Liver (tissue), 9 donors: ENCODE results near the gene PSORS1C1. TPM values are rescaled to one million over a fixed set of nuclear protein-coding genes. Genes with fewer than 3 reads are reported as not detected.

ENCODE experiments used
- DNase-seq: peaks from one replicate; pipeline ENCODE4 v3.0.0-alpha.2; 2017; ENCODE audit warnings: low spot score
- H3K27ac ChIP-seq, 2 donors: one replicate each; pipeline ENCODE4 v1.7.0; 2013; ENCODE audit warnings: inconsistent platforms in 2 of 2, low read length in 2 of 2, control low read depth in 1 of 2, low read depth in 1 of 2, mild to moderate bottlenecking in 1 of 2
- H3K27me3 ChIP-seq, 4 donors: one replicate each; pipeline versions ENCODE4 v1.6.1 to v1.7.0; 2013; ENCODE audit warnings: low read length in 3 of 4, inconsistent platforms in 1 of 4, mild to moderate bottlenecking in 1 of 4, moderate library complexity in 1 of 4; ENCODE audit not compliant: control insufficient read depth in 4 of 4, insufficient read depth in 4 of 4
- H3K36me3 ChIP-seq, 4 donors: one replicate each; pipeline versions ENCODE4 v1.6.1 to v1.7.0; 2013; ENCODE audit warnings: low read length in 3 of 4, mild to moderate bottlenecking in 3 of 4, low read depth in 1 of 4, moderate library complexity in 1 of 4; ENCODE audit not compliant: control insufficient read depth in 4 of 4, insufficient read depth in 3 of 4
- H3K4me1 ChIP-seq, 4 donors: one replicate each; pipeline versions ENCODE4 v1.6.1 to v1.7.0; 2013; ENCODE audit warnings: low read length in 3 of 4, mild to moderate bottlenecking in 3 of 4, moderate library complexity in 1 of 4; ENCODE audit not compliant: control insufficient read depth in 4 of 4, insufficient read depth in 4 of 4
- H3K4me3 ChIP-seq, 3 donors: one replicate each; pipeline versions ENCODE4 v1.6.1 to v1.7.0; 2013; ENCODE audit warnings: low read length in 3 of 3, control low read depth in 1 of 3, low read depth in 1 of 3, mild to moderate bottlenecking in 1 of 3
- H3K9ac ChIP-seq, 2 donors: one replicate each; pipeline ENCODE4 v1.7.0; 2013; ENCODE audit warnings: low read length in 2 of 2, mild to moderate bottlenecking in 2 of 2, moderate library complexity in 2 of 2, control low read depth in 1 of 2, low read depth in 1 of 2
- H3K9me3 ChIP-seq, 4 donors: one replicate each; pipeline versions ENCODE4 v1.6.1 to v1.7.0; 2013; ENCODE audit warnings: low read length in 3 of 4; ENCODE audit not compliant: control insufficient read depth in 4 of 4
- FOXA2 ChIP-seq: IDR thresholded peaks from 2 replicates; pipeline ENCODE4 v1.6.1; 2016; ENCODE audit warnings: antibody characterized with exemption
- GABPA ChIP-seq, 2 donors: IDR thresholded peaks in 1 of 2; conservative IDR thresholded peaks in 1 of 2; 2 replicates each; pipeline ENCODE4 v1.6.1; 2016; ENCODE audit warnings: antibody characterized with exemption in 2 of 2, mild to moderate bottlenecking in 1 of 2, moderate library complexity in 1 of 2
- HNF4A ChIP-seq, 2 donors: conservative IDR thresholded peaks; 2 replicates each; pipeline ENCODE4 v1.6.1; 2016; ENCODE audit warnings: antibody characterized with exemption in 2 of 2, mild to moderate bottlenecking in 2 of 2
- HNF4G ChIP-seq: IDR thresholded peaks from 2 replicates; pipeline ENCODE4 v1.6.1; 2016; ENCODE audit warnings: antibody characterized with exemption
- JUND ChIP-seq, 2 donors: IDR thresholded peaks; 2 replicates each; pipeline ENCODE4 v1.6.1; 2016; ENCODE audit warnings: antibody characterized with exemption in 2 of 2
- WGBS: extraction: QIAGEN DNeasy Blood & Tissue Kit; methylation state at CpG from one replicate; pipeline ENCODE4 v1.1.7; 2013; 5-methylcytosine and 5-hydroxymethylcytosine counted together
- polyA plus RNA-seq, 2 donors: library from polyadenylated mRNA; stranded (reverse) in 1 of 2; unstranded in 1 of 2; fragments of 200-250 nt in 1 of 2; fragments of >200 nt in 1 of 2; fragmentation: Nextera tagmentation in 1 of 2; extraction: Ambion mirVana in 1 of 2; gene quantifications; one replicate each; pipeline versions ENCODE4 v1.2.1 to v1.2.3, GENCODE V29; 2013 to 2015
- total RNA-seq, 2 donors: library from RNA; depleted of rRNA; stranded (reverse); fragments of >200 nt; gene quantifications; one replicate each; pipeline ENCODE4 v1.2.3, GENCODE V29; 2014
- TF ChIP-seq, protein P1 (sequence below): IDR thresholded peaks from 2 replicates; pipeline ENCODE4 v1.6.1; 2016; ENCODE audit warnings: antibody characterized with exemption
- TF ChIP-seq, protein P2 (sequence below): IDR thresholded peaks from 2 replicates; pipeline ENCODE4 v1.6.1; 2016; ENCODE audit warnings: antibody characterized with exemption
- TF ChIP-seq, protein P3 (sequence below): IDR thresholded peaks from 2 replicates; pipeline ENCODE4 v1.6.1; 2016; ENCODE audit warnings: antibody characterized with exemption, mild to moderate bottlenecking
- TF ChIP-seq, protein P4 (sequence below): IDR thresholded peaks from 2 replicates; pipeline ENCODE4 v1.6.1; 2016; ENCODE audit warnings: antibody characterized with exemption
- donor health status: healthy.
- donor health status: healthy.
- donor health status: healthy.
- donor health status: healthy.
- donor health status: healthy.

PSORS1C1 gene
- total and polyA plus RNA-seq, 4 donors: under 0.01 to 0.08 TPM; not detected in 2

DNA sequence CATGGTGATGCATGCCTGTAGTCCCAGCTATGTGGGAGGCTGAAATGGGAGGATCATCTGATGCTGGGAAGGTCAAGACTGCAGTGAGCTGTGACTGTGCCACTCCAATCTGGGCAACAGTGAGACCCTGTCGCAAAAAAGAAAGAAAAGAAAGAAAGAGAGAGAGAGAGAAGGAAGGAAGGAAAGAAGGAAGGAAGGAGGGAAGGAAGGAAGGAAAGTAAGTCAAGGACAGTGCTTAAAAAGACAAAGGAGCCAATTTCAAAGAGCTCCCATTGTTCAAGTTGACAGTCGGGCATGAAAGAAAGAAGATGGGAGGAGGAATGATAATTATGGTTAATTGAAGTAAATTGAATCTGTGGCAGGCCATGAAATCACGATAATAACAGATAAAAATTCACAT is 18.4 kb upstream of the PSORS1C1 start:
- H3K36me3 ChIP-seq: no peaks in the 10 kb centered on the region
- WGBS: 81% methylated on average over 3 of the region's 3 CpGs
- no peaks in the 10 kb centered on the region for H3K4me1 ChIP-seq
- no peaks in the 10 kb centered on the region for H3K9me3 ChIP-seq
- no peak overlapping the region for H3K27ac ChIP-seq
- H3K27me3 ChIP-seq: no peaks in the 10 kb centered on the region
- no peak overlapping the region for H3K4me3 ChIP-seq
- DNase-seq: no peak
- no peak overlapping the region for H3K9ac ChIP-seq
- TF ChIP-seq, protein P1, sequence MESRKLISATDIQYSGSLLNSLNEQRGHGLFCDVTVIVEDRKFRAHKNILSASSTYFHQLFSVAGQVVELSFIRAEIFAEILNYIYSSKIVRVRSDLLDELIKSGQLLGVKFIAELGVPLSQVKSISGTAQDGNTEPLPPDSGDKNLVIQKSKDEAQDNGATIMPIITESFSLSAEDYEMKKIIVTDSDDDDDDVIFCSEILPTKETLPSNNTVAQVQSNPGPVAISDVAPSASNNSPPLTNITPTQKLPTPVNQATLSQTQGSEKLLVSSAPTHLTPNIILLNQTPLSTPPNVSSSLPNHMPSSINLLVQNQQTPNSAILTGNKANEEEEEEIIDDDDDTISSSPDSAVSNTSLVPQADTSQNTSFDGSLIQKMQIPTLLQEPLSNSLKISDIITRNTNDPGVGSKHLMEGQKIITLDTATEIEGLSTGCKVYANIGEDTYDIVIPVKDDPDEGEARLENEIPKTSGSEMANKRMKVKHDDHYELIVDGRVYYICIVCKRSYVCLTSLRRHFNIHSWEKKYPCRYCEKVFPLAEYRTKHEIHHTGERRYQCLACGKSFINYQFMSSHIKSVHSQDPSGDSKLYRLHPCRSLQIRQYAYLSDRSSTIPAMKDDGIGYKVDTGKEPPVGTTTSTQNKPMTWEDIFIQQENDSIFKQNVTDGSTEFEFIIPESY: no peak
- TF ChIP-seq, protein P2, sequence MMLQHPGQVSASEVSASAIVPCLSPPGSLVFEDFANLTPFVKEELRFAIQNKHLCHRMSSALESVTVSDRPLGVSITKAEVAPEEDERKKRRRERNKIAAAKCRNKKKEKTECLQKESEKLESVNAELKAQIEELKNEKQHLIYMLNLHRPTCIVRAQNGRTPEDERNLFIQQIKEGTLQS: no peak

DNA sequence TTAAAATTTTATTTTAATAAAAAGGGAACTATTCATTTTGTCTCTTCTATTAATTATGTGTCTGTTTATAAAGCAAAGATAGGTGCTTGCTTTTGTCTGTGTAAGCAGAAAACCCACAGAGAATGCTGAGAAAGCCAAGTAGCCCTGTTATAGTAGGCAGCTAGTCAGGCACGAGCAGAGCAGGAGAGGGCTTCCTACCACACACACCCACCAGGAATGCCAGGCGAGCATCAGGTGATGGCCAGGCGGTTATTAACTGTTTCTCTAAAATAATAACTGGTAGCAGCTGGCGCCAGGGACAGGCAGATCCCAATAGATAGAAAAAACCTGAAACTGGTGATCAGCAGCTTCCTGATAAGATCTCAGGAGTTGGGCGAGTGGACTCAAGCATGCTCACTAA is 17.9 kb upstream of the PSORS1C1 start:
- no peak for DNase-seq
- TF ChIP-seq JUND (IDR thresholded peaks at IDR 0.05) (no peak), GABPA (IDR thresholded peaks at IDR 0.05 in 1 of 2, conservative IDR thresholded peaks at IDR 0.05 in 1 of 2) (no peak), FOXA2 (no peak), HNF4G (no peak), HNF4A (conservative IDR thresholded peaks at IDR 0.05) (no peak)
- TF ChIP-seq, protein P3, sequence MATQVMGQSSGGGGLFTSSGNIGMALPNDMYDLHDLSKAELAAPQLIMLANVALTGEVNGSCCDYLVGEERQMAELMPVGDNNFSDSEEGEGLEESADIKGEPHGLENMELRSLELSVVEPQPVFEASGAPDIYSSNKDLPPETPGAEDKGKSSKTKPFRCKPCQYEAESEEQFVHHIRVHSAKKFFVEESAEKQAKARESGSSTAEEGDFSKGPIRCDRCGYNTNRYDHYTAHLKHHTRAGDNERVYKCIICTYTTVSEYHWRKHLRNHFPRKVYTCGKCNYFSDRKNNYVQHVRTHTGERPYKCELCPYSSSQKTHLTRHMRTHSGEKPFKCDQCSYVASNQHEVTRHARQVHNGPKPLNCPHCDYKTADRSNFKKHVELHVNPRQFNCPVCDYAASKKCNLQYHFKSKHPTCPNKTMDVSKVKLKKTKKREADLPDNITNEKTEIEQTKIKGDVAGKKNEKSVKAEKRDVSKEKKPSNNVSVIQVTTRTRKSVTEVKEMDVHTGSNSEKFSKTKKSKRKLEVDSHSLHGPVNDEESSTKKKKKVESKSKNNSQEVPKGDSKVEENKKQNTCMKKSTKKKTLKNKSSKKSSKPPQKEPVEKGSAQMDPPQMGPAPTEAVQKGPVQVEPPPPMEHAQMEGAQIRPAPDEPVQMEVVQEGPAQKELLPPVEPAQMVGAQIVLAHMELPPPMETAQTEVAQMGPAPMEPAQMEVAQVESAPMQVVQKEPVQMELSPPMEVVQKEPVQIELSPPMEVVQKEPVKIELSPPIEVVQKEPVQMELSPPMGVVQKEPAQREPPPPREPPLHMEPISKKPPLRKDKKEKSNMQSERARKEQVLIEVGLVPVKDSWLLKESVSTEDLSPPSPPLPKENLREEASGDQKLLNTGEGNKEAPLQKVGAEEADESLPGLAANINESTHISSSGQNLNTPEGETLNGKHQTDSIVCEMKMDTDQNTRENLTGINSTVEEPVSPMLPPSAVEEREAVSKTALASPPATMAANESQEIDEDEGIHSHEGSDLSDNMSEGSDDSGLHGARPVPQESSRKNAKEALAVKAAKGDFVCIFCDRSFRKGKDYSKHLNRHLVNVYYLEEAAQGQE: no peak
- TF ChIP-seq, protein P4, sequence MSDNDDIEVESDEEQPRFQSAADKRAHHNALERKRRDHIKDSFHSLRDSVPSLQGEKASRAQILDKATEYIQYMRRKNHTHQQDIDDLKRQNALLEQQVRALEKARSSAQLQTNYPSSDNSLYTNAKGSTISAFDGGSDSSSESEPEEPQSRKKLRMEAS: no peak
- TF ChIP-seq, protein P1: no peak
- Histone ChIP-seq H3K4me1 (no peaks in the 10 kb centered on the region), H3K27me3 (no peaks in the 10 kb centered on the region), H3K27ac (no peak overlapping the region), H3K9ac (no peak overlapping the region), H3K36me3 (no peaks in the 10 kb centered on the region), H3K9me3 (no peaks in the 10 kb centered on the region), H3K4me3 (no peak overlapping the region)
- 87% methylated on average over 5 of the region's 5 CpGs for WGBS
